CD4-positive, alpha-beta T cell treated with Interleukin-15 for 1 hour (primary cell): ENCODE measurements around the gene ACOX3.

Experiments used
- DNase-seq: peaks from one replicate; pipeline ENCODE4 v3.0.0-alpha.2; 2020

Gene ACOX3

DNA sequence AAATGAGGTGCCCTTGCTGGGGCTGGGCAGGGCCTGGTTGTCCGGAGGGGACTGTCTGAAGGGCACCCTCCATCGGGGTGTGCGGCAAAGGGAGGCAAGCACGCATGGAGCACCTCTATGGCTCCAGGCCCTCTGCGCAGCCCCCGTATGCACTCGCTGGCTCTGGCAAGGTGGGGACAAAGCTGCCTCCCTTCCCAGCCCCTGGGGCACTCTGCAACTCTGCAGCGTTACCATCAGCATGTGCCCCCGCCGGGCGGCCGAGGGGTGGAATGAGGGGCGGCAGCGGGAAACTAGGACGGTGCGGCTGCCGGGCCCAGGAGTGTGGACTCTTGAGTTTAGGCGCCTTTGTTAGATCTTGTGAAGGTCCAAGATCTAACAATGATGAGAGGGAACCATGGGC, 26.5 kb upstream of the ACOX3 start:
- DNase-seq: no peak

DNA sequence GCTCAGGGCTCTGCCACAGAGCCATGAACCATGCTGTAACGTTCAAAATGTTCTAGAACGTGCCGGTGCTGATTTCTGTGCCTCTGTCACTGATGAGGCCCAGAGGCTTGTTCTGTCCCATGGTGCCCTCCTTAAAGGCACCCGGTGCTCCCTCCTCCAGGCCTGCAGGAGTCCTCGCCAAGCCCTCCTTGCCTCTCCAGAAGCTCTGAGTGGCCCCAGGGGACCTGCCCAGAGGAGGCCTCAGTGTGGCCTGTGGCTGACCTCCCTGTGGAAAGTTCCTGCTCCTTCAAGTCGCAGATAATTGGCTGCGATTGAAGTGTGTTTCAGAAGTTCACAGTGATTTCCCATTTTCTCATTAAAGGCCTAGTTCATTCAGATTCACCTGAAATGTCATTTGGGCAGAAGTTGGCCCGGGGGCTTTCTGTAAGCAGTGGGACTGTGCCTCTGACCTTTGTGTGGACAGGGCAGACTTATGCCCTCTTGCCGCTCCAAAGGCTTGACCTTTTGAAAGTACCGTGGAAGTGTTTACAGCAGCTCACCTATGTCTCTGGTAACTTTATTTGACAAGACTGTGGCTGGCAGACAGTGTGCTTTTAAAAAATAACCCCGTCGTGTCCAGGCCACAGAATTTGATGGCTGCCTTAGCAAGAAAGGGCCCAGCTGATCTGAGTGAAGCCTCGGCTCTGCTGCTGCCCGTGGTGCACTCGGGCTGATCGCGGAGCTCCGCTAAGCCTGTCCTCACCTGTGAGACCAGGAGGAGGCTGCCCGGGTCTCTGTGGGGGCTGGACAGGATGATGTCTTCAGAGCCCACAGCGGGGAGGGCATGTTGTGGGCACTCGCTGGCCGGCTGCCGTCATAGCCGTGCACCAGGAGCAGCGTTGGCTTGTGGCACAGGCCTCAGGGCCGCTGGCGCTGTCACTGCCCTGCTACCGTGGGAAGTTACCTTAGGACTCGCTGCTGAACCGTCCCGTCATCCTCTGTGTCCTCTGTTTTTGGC, 25.4 kb upstream of the ACOX3 start:
- no peak for DNase-seq

DNA sequence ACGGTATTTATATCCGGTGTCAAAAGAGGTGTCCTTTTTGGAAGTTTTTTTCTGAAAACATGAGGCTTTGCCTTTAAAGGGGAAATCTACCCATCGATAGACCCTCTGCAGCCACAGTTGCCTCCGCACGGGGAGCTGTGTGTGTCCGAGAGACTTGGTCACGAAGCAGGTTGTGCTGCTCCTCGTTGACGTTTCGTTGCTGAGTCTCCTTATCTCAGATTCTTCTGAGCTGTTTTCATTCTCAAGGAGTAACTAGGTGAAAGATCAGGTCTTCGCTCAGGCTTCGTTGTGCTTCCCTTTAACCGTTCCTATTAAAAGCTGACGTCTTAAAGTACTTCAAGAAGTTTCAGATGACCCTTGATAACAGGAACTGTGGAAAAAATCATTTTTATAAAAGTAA, 23.9 kb upstream of the ACOX3 start:
- DNase-seq: no peak

DNA sequence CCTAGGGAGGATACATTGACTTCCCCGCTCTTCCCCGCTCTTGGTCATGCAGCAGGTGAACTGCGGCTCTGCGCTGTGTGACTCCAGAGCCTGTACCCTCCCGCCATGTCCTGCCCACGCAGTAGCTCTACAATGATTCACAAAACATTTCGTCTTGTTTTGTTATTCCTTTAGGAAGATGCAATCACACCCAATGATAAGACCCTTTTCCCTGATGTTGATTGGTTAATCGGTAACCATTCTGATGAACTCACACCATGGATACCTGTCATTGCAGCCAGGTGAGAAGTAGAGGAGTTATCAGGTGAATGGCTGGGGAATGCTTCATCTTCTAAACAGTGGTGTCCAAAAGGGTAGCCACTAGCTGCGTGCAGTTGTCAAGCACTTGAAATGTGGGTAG, 23.3 kb upstream of the ACOX3 start:
- no peak for DNase-seq

DNA sequence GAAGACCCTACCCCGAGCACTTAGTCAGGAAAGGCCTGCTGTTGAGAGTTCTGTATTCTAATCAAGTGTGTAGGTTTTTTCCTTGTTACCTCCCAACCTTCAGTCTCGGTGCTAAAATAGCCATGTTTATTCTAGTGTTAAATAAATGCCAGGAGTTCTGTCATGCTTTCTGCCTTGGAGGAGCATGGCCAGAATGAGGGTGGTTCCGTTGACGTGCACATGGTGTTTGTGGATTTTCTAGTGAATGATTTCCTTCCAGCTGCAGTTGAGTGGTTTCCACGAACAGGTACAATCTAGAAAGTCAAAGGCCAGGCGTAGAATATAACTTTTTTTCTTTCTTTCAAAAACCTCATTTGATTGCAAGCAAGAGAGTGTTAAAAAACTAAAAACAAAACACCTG, 21.1 kb upstream of the ACOX3 start:
- DNase-seq: no peak

DNA sequence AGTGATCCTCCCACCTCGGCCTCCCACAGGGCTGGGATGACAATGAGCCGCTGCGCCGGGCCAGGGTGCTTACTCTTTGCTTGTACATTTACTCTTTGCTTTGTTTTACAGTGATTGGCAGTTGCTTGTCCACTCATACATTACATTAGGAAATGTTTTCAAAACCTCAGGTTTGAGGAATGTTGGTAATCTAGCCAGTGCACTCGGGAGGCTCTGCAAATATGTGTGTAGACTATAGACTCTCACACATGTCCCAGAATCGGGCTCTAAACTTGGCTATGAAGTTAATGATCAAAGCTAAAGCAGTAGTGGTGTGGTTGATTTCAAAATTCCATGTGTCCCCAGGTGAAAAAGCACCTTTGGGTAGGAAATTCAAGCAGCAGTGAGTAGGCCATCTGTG, 20.6 kb upstream of the ACOX3 start:
- no peak for DNase-seq

DNA sequence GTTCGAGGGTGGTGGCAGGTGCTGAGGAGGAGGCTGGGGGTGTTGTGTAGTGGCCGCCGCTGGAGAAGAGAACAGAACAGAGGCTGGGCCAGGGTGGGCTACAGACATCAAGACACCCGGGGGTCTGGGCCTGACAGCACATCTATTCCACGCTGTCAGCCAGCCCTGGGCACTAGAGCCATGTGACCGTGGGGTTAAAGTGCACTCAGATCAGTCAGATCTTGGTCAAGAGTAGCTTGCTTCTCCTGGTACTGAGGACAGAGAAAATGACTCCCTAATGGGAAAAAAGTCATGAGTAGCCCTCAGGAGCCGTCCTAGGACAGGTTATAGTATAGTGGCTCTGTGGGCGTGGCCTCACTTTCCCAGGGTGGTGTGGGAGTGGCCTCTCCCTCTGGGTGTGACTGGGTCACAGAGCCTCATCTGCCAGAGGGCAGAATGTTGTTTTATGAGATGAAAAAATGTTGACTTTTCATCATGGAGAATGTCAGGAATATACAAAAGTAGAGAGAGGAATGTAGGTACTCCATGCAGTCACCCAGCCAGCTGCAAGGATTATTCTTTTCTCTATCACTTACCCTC, 19.4 kb upstream of the ACOX3 start:
- no peak for DNase-seq

DNA sequence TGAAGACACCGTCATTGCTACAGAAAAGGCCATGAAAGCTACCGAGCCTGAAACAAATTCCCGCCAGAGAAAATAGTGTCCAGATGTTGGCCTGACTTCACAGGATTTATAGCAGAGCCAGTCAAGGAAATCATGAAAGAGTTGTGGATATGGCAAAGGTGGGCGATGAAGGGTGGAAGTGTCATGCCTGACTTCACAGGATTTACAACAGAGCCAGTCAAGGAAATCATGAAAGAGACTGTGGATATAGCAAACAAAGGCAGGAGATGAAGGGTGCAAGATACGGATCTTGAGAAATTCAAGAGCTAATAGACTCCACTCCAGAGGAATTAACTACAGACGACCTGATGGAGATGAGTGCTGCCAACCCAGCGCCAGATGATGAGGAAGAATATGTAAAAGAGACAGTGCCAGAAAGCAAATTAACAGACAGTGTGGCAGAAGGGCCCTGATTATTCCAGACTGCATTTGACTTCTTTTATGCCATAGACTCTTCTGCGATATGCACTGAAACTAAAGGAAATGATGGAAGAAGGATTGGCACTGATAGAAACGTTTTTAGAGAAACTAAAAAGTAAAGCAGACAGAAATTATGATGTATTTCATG, 17.2 kb upstream of the ACOX3 start:
- DNase-seq: no peak

DNA sequence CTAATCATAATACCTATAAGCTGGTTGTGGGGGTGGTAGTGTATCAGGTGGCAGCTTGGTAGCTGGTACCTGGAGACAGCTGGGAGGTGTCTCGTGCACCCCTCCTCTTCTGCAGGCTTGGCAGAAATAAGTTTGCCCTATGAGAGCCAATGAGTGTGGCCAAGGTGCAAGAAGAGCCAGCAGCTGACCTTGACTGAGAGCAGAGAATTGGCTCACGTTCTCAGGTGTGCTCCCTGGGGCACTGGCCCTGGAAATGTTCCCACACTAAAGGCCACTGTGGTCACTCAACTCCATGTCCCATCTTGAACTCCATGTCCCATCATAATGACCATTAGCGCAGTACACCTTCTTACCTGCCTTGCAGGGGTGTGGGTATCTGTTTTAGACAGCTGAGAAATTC, 13.4 kb upstream of the ACOX3 start:
- DNase-seq: no peak

DNA sequence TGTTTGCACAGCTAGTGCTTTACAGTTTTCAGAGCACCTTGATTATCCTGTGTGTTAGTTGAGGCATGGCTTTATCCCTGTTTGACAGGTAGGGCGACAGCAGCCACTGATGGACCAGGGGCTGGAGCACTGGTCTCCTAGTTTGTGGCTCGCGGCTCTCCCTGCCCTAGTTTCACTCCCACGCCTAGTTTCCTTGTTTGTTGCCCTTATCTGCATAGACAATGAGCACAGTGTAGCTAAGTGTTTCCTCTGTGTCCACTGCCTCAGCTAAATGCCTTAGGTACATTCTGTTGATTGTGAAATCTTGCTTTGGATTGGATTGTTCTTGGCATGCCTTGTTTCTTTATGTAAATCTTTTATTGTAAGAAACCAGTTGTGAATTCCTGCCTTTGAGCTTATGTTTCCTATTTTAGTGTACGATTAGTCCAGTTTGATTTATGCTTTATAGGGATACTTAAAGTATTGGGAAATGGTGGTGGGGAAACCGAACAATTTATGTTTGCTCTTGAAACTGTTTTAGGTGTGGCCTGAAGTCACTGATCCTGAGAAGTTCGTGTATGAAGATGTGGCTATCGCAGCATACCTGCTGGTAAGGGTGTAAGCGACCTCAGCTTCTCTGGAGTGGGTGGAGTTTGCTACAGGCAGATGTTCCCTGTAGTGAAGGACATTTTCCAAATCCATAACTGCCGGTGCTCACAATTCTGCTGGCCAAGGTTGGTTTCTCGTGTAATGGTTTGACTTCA, 11.1 kb upstream of the ACOX3 start:
- no peak for DNase-seq

DNA sequence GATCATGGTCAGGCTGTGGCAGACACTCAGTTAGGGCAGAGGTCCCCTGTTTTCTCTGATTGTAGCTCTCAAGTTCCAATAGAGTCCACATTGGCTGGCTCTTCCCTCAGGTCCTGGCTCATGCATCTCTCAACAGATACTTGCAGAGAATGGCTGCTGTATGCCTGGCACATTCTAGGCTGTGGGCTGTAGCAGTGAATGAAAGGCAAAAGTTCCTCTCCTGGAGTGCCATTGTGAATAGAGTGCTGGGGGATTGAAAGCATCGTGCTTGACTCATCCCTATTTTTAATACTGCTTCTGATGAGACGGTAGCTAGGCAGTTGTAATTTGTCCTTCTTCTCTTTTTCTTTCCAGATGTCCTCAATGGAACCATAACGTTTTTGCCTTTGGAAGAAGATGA, 5.6 kb upstream of the ACOX3 start:
- DNase-seq: no peak

DNA sequence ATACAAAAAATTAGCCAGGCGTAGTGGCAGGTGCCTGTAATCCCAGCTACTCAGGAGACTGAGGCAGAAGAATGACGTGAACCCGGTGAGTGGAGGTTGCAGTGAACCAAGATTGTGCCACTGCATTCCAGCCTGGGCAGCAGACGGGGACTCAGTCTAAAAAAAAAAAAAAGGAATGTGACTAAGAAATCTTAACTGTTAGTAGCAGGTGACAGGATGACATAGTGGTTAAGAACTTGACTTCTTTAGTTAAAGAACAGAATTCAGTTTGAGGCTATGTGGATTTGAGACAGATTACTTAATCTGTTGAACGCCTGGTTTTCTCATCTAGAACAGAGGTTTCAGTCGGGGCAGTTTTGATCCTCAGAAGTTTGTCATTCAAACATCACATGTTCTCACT, 3.3 kb upstream of the ACOX3 start:
- no peak for DNase-seq

DNA sequence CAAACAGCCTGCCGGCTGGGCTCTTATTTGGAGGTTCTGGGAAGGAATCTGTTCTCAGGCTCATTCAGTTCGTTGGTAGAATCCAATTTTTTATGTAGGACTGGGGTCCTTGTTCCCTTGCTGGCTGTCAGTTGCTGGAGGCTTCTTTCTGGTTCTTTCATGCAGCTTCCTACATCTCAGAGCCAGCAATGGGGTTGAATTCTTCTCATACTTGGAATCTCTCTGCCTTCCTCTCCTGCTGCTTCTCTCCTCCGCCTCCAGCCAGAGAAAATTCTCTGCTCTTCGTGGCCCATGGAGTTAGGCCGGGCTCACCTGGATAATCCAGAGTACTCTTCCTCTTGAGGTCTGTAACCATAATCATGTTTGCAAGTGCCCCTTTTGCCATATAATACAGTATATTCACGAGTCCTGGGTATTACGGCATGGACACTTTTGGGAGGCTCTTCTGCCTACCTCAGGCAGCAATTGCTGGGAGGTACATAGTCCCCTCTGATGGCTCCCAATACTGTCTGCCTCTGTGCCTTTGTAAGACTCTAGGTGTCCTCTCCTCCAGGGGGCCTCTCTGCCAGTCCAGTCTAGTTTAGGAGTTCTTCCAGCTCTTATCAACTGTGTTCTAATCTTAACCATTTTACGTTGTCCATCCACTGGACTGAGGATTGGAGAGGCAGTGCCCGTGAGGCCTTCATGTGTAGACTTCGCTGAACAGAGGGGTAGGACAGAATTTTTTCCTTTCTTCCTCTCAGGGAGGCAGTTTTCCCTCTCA, 2.3 kb upstream of the ACOX3 start:
- no peak for DNase-seq

DNA sequence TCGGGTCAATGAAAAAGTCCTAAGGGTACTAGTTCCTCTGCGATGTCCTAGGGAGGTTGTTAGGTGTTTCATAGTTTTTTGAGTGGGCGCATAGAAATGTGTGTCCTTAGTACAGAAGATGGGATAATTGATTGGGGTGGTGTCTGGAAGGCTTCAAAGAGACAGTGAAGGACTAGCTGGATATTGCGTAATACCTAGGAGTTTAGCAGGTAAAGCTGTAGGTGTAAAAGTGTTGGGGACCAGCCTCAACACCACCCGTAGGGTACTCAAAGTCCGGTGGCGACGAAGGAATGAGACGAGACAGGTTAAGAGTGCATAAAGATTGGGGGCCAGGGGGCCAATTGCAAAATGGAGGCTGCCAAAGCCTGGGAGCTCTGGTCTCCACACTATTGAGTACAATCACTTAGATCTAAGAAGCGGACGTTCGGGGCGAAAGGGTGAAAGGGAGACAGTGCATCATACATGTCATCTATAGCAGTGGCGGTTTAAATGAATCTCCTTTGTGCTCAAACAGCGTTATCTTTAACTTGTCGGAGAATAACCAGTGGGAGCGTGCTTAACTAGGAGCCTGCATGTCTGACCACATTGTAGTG, 1.1 kb upstream of the ACOX3 start:
- DNase-seq: no peak

DNA sequence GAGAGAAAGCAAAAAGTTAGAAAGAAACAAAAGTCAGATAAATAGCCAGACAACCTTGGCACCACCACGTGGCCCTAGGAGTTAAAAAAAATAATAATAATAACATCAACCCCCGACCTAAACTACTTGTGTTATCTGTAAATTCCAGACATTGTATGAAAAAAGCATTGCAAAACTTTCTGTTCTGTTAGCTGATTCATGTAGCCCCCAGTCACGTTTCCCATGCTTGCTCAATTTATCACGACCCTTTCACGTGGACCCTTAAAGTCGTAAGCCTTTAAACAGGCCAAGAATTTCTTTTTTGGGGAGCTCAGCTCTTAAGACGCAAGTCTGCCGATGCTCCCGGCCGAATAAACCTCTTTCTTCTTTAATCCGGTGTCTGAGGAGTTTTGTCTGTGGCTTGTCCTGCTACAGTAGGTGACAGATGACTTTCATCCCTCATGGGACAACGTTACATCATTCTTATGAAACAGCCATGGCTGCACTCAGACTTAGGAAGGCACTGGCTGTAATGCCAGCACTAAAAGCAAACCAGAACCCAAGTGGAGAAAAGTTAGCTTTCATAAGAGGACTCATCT, 520 bp downstream of the ACOX3 start:
- peak; percentile 60 for DNase-seq

DNA sequence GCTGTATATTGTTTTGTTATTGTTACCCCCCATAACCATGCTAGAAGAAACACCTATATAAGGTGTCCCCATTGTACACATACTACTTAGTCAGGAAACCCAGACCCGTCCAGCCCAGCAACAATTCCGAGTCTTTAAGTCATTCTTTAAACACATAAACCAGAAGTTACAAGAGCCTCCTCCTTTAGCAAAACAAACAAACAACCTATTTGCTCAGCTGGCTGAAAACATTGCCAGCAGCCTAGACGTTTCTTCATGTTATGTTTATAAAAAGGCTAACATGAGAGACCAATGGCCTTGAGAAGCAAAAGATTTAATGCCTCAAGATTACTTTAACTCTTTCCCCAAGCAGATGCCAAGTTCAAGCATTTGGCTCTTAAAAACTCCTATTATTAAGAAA, 1.4 kb downstream of the ACOX3 start:
- no peak for DNase-seq

DNA sequence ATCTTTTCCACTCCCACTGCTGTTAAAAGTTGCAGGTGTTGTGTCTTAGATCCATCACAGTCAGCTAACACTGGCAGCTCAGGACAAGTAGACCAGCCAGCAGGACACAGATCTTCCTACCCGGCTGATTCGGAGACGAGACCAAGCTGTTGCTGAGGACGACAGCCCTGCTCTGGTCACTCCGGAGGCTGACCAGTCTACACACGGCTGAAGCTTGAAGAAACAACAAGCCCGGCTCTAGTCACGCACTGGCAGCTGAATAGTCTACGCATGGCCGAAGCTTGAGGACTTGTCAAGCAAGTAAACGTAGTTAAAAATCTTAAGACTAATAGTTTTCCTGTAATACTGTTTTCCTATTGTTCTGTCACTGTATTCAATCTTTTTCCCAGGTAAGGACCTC, 1.8 kb downstream of the ACOX3 start:
- no peak for DNase-seq

DNA sequence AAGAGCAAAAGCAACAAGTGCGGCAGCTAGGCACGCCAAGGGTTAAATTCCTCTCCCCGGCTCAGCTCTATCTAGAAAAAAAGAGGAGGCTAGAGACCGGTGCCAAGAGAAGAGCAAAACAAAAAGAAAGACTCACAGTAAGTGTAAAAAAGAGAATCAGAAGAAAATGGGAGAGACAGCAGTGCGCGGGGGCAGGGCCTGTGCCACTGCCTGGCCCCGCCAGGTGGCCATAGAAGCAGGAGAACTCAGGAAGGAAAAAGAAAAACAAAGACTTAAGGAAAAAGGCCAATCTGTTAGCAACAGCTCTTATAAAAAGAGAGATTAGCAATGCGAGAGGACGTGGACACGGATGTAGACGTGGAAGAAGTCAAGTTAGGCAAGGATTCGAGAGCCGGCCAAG, 3.2 kb downstream of the ACOX3 start:
- DNase-seq: no peak

DNA sequence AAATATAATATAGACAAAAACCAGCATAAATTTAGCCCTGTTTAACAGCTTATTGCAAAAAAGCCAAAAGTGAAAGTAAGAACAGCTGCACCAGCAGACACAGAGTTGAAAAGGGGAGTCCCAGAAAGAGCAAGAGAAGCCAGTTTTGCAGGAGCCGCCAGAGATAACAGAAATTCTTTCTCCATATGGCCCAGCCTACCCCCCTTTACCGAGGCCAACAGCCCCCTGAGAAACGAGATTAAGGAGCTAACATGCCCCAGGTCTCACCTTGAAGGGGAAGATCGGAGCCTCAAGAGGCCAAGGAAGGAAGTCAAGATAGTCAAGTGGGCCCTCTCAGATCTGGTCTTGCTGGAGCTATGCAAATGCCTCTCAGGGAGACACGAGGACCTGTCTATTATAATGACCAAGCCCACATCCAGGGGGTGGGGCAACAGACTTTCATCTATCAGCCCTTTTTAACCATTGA, 4.8 kb downstream of the ACOX3 start:
- DNase-seq: no peak

DNA sequence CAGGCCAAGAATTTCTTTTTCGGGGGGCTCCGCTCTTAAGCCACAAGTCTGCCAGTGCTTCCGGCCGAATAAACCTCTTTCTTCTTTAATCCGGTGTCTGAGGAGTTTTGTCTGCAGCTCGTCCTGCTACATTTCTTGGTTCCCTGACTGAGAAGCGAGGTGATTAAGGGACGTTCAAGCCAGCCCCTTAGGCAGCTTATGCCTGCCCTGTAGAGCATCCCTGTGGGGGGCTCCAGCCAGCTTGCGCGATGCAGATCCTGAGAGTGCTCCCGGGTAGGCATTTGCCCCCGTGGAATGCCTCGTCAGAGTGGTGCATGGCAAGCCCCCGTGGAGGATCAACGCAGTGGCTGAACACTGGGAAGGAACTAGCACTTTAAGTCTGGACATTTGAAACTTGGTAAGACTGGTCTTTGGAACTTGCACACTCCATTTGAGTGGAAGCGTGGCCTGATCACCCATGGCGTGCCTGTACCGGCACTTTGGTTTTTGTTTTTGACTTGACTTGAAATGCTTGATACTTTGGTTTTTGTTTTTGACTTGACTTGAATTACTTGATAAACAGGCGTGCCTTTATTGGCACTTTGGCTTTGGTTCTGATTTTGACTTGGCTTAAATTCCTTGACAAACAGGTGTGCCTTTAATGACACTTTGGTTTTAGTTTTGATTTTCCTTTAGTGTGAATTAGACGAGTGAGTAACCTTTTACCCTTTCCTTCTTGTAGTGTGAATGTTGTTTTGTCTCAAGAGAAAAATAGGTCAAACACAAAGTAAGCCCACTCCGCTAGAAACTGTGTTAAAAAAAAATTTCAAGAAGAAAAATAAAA, 6.1 kb downstream of the ACOX3 start:
- DNase-seq: no peak

DNA sequence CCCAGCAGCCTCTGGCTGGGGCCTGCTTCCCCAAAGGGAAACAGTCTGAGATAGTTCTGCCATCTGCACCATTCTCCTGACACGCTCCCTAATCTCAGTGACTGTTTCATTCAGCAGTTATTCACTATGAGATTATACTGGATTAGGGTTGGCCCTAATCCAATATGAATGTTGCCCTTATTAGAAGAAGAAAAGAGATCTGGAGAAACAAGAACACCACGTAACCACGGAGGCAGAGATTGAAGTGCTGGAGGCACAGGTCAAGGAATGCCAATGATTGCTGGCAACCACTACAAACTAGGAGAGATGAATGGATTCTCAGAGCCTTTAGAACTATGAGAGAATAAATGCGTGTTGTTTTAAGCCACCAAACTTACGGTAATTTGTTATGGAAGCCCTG, 7.4 kb downstream of the ACOX3 start:
- no peak for DNase-seq
